ENCODE results near the gene CAMK2N1. TPM values are rescaled to one million over a fixed set of nuclear protein-coding genes. Genes with fewer than 3 reads are reported as not detected.

The CAMK2N1 gene
- total and polyA plus RNA-seq, 4 donors = 12.3 to 15.1 (median 13.9) TPM

- H3K27ac ChIP-seq (ENCODE audit: low read depth in 1 of 2, low read length in 2 of 2) = no peak overlapping the region
Observed at GRCh38 chr1:20439282-20439681, 46.7 kb downstream of the CAMK2N1 start.

GRCh38 chr1:20437640-20438039 lies 48.4 kb downstream of the CAMK2N1 start:
- peaks cover 0 to 2% (median 0%) of the 10 kb centered on the region in 4 donors for H3K27me3 ChIP-seq (ENCODE audit: control insufficient read depth in 4 of 4, insufficient read depth in 4 of 4, low read length in 3 of 4)
- no peak overlapping the region for H3K27ac ChIP-seq (ENCODE audit: low read depth in 1 of 2, low read length in 2 of 2)
- no peaks in the 10 kb centered on the region for H3K9me3 ChIP-seq (ENCODE audit: control insufficient read depth in 4 of 4, low read length in 3 of 4)
- no peak overlapping the region for H3K9ac ChIP-seq (ENCODE audit: low read depth in 1 of 2, low read length in 2 of 2)
- peaks cover 0 to 1% (median 0%) of the 10 kb centered on the region in 4 donors for H3K4me1 ChIP-seq (ENCODE audit: control insufficient read depth in 4 of 4, insufficient read depth in 4 of 4, low read length in 3 of 4)
- TF ChIP-seq MAX (IDR thresholded peaks at IDR 0.05) (no peak), JUND (IDR thresholded peaks at IDR 0.05) (no peak), ZBTB33 (IDR thresholded peaks at IDR 0.05) (no peak), GABPA (IDR thresholded peaks at IDR 0.05 in 1 of 2, conservative IDR thresholded peaks at IDR 0.05 in 1 of 2) (no peak)
- no peak for DNase-seq (ENCODE audit: low spot score)
- H3K36me3 ChIP-seq (ENCODE audit: control insufficient read depth in 4 of 4, insufficient read depth in 3 of 4, low read depth in 1 of 4, low read length in 3 of 4) = no peaks in the 10 kb centered on the region
- no peak overlapping the region for H3K4me3 ChIP-seq (ENCODE audit: low read depth in 1 of 3, low read length in 3 of 3)
- WGBS = 88% methylated on average over 2 of the region's 2 CpGs

More at GRCh38 chr1:20439282-20439681, 46.7 kb downstream of the CAMK2N1 start:
- H3K4me3 ChIP-seq (ENCODE audit: low read depth in 1 of 3, low read length in 3 of 3) = no peak overlapping the region
- H3K27me3 ChIP-seq (ENCODE audit: control insufficient read depth in 4 of 4, insufficient read depth in 4 of 4, low read length in 3 of 4) = peaks cover 0 to 2% (median 0%) of the 10 kb centered on the region in 4 donors
- H3K9ac ChIP-seq (ENCODE audit: low read depth in 1 of 2, low read length in 2 of 2) = no peak overlapping the region
- H3K4me1 ChIP-seq (ENCODE audit: control insufficient read depth in 4 of 4, insufficient read depth in 4 of 4, low read length in 3 of 4) = peaks cover 0 to 1% (median 0%) of the 10 kb centered on the region in 4 donors
- TF ChIP-seq SP1 (IDR thresholded peaks at IDR 0.05) (no peak), TAF1 (conservative IDR thresholded peaks at IDR 0.05) (no peak), REST (IDR thresholded peaks at IDR 0.05) (peak; percentile 69), ATF3 (IDR thresholded peaks at IDR 0.05) (no peak)
- DNase-seq (ENCODE audit: low spot score) = no peak
- no peaks in the 10 kb centered on the region for H3K9me3 ChIP-seq (ENCODE audit: control insufficient read depth in 4 of 4, low read length in 3 of 4)
- no peaks in the 10 kb centered on the region for H3K36me3 ChIP-seq (ENCODE audit: control insufficient read depth in 4 of 4, insufficient read depth in 3 of 4, low read depth in 1 of 4, low read length in 3 of 4)

GRCh38 chr1:20432891-20433290 lies 53.1 kb downstream of the CAMK2N1 start:
- peaks cover 0 to 2% (median 0%) of the 10 kb centered on the region in 4 donors for H3K27me3 ChIP-seq (ENCODE audit: control insufficient read depth in 4 of 4, insufficient read depth in 4 of 4, low read length in 3 of 4)
- no peaks in the 10 kb centered on the region for H3K4me1 ChIP-seq (ENCODE audit: control insufficient read depth in 4 of 4, insufficient read depth in 4 of 4, low read length in 3 of 4)
- H3K4me3 ChIP-seq (ENCODE audit: low read depth in 1 of 3, low read length in 3 of 3) = no peak overlapping the region
- no peak overlapping the region for H3K27ac ChIP-seq (ENCODE audit: low read depth in 1 of 2, low read length in 2 of 2)
- no peaks in the 10 kb centered on the region for H3K36me3 ChIP-seq (ENCODE audit: control insufficient read depth in 4 of 4, insufficient read depth in 3 of 4, low read depth in 1 of 4, low read length in 3 of 4)
- no peak for DNase-seq (ENCODE audit: low spot score)
- 75% methylated on average over 4 of the region's 4 CpGs for WGBS
- no peaks in the 10 kb centered on the region for H3K9me3 ChIP-seq (ENCODE audit: control insufficient read depth in 4 of 4, low read length in 3 of 4)
- H3K9ac ChIP-seq (ENCODE audit: low read depth in 1 of 2, low read length in 2 of 2) = no peak overlapping the region
- no peak for TF ChIP-seq GABPA (IDR thresholded peaks at IDR 0.05 in 1 of 2, conservative IDR thresholded peaks at IDR 0.05 in 1 of 2)
- no peak for TF ChIP-seq REST (IDR thresholded peaks at IDR 0.05)
- no peak for TF ChIP-seq EGR1 (IDR thresholded peaks at IDR 0.05; ENCODE audit: low read depth in 2 of 2)
- no peak for TF ChIP-seq RXRA (IDR thresholded peaks at IDR 0.05)
- TF ChIP-seq HNF4G (IDR thresholded peaks at IDR 0.05) = no peak
- no peak for TF ChIP-seq ATF3 (IDR thresholded peaks at IDR 0.05)
- no peak for TF ChIP-seq ZBTB33 (IDR thresholded peaks at IDR 0.05)
- TF ChIP-seq JUND (IDR thresholded peaks at IDR 0.05) = no peak
- TF ChIP-seq FOXA1 (IDR thresholded peaks at IDR 0.05) = no peak
- no peak for TF ChIP-seq HNF4A (conservative IDR thresholded peaks at IDR 0.05)
- no peak for TF ChIP-seq SP1 (IDR thresholded peaks at IDR 0.05)
- TF ChIP-seq YY1 (IDR thresholded peaks at IDR 0.05) = no peak
